Measurements from ENCODE around the gene ELMO1. TPM values are rescaled to one million over a fixed set of nuclear protein-coding genes. Genes with fewer than 3 reads are reported as not detected.

Gene ELMO1
- total RNA-seq, 1 donor from 2014 or later = 60.1 TPM

- H3K4me1 ChIP-seq = no peaks in the 10 kb centered on the region
- TF ChIP-seq CTCF (IDR thresholded peaks at IDR 0.05) = no peak
- no peak for DNase-seq
- no peak overlapping the region for H3K27ac ChIP-seq
- no peak for ATAC-seq
- intact Hi-C loops (cut with DNase I) = no loop called here
- no peak overlapping the region for H3K4me3 ChIP-seq
- H3K36me3 ChIP-seq = no peaks in the 10 kb centered on the region
- H3K9me3 ChIP-seq = no peaks in the 10 kb centered on the region
- no peaks in the 10 kb centered on the region for H3K27me3 ChIP-seq (ENCODE audit: low read depth)
Measured at GRCh38 chr7:37076668-37077067, 372.0 kb downstream of the ELMO1 start.

GRCh38 chr7:37074370-37074769 lies 374.3 kb downstream of the ELMO1 start:
- no peaks in the 10 kb centered on the region for H3K36me3 ChIP-seq
- no peak overlapping the region for H3K4me3 ChIP-seq
- no peaks in the 10 kb centered on the region for H3K9me3 ChIP-seq
- no peaks in the 10 kb centered on the region for H3K4me1 ChIP-seq
- no peak for DNase-seq
- ATAC-seq = no peak
- no peak overlapping the region for H3K27ac ChIP-seq
- H3K27me3 ChIP-seq (ENCODE audit: low read depth) = no peaks in the 10 kb centered on the region
- no peak for TF ChIP-seq CTCF (IDR thresholded peaks at IDR 0.05)
- intact Hi-C loops (cut with DNase I) = no loop called here

DNA sequence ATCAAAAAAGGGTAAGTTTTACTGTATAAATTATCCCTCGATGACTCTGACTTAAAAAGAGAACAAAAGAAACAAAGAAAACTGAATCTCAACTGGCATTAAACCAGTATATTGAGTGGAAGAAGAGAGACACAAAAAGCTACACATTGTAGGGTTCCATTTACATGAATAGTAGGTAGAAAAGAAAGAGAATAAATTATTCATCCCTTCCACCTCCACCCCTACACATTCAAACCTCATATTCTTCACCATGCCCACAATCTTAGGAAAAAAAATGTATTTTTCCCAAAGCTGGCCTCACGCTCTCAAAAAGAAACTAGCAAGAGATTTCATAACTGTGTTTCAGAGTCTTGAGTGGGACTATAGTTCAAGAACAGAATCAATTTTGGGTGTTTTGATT lies 377.5 kb downstream of the ELMO1 start:
- ATAC-seq (no peak), DNase-seq (no peak)
- no peak for TF ChIP-seq CTCF (IDR thresholded peaks at IDR 0.05)
- Histone ChIP-seq H3K4me1 (no peaks in the 10 kb centered on the region), H3K27me3 (ENCODE audit: low read depth) (no peaks in the 10 kb centered on the region), H3K36me3 (no peaks in the 10 kb centered on the region), H3K27ac (no peak overlapping the region), H3K9me3 (no peaks in the 10 kb centered on the region), H3K4me3 (no peak overlapping the region)
- intact Hi-C loops (cut with DNase I) = no loop called here

DNA sequence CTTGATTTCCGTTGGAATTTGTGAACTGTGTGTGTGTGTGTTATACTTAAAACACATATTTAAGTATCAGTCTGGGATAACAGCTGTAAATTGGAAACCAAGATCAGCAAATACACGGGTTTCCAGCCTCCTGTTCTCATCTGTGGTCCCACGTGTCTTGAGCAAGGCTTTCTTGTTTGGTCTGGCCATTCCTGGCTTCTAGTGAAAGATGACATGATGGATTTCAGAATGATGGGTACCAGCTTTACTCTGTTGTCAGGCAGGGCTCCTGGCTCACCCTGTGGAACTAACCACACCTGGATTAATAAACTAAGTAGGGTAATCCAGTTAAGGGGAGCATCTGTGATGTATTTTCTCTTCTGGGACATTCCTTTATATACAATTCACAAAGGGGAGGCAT lies 378.2 kb downstream of the ELMO1 start:
- no peak for ATAC-seq
- no peaks in the 10 kb centered on the region for H3K9me3 ChIP-seq
- intact Hi-C loops (cut with DNase I) = no loop called here
- no peak overlapping the region for H3K27ac ChIP-seq
- DNase-seq = no peak
- H3K27me3 ChIP-seq (ENCODE audit: low read depth) = no peaks in the 10 kb centered on the region
- H3K36me3 ChIP-seq = no peaks in the 10 kb centered on the region
- H3K4me3 ChIP-seq = no peak overlapping the region
- TF ChIP-seq CTCF (IDR thresholded peaks at IDR 0.05) = no peak
- no peaks in the 10 kb centered on the region for H3K4me1 ChIP-seq

DNA sequence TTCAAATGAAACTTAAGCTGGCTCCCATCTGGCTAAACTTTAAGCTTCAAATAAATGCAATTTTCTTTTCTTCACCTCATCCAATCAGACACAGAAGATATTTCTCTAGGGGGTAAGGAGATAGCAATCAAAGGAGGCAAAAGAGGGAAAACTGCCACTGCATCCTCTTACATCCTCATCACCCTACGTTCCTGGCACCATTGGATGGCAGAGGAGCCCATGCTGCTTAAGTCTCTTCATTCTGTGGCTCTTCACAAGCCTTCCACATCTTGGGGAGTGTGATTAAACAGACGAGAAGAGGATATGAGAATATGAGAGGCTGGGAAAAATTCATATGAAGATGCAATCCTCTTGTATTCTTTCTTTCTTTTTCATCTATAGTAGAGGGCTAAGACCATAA lies 378.6 kb downstream of the ELMO1 start:
- Histone ChIP-seq H3K36me3 (no peaks in the 10 kb centered on the region), H3K27ac (no peak overlapping the region), H3K4me1 (no peaks in the 10 kb centered on the region), H3K4me3 (no peak overlapping the region), H3K27me3 (ENCODE audit: low read depth) (no peaks in the 10 kb centered on the region), H3K9me3 (no peaks in the 10 kb centered on the region)
- no peak for ATAC-seq
- no peak for DNase-seq
- intact Hi-C loops (cut with DNase I) = no loop called here
- TF ChIP-seq CTCF (IDR thresholded peaks at IDR 0.05) = no peak

DNA sequence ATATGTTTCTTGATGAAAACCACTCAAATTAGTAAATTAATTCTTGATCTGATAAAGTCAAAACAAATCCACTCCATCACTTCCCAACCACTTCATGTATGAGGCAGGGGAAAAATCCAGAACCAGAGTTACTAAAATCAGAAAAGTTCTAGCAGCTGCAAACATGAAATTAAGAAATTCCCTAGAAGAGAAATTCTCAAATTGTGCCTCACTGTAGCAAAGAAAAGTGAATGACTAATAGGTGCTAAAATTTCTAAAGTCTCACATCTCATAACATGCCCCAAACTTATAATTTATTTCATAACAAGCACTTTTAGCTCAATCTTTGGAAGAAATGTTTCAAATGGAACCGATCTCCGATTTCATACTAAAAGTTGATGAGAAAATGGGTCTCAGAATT lies 379.3 kb downstream of the ELMO1 start:
- Histone ChIP-seq H3K27ac (no peak overlapping the region), H3K4me3 (no peak overlapping the region), H3K9me3 (no peaks in the 10 kb centered on the region), H3K27me3 (ENCODE audit: low read depth) (no peaks in the 10 kb centered on the region), H3K36me3 (no peaks in the 10 kb centered on the region), H3K4me1 (no peaks in the 10 kb centered on the region)
- intact Hi-C loops (cut with DNase I) = no loop called here
- TF ChIP-seq CTCF (IDR thresholded peaks at IDR 0.05) = no peak
- ATAC-seq (no peak), DNase-seq (no peak)

Data from lower lobe of right lung (tissue), 2 donors.